Activated T-cell treated with anti-CD3 and anti-CD28 coated beads for 24 hours (primary cell): ENCODE results near the gene GPR62.
"Not testable (repeated sequence)": the region's sequence is repeated elsewhere in the genome, so short reads cannot be mapped to it uniquely, and the experiment has no call there.

Experiments
- DNase-seq: peaks from one replicate; pipeline ENCODE4 v3.0.0-alpha.2; 2020; ENCODE audit warnings: low read depth

GPR62 gene

GRCh38 chr3:51955175-51955892 is at the start of gene GPR62:
TSS of gene GPR62 (plus strand) at chr3:51955381. CDS start at chr3:51955653, 272 bp downstream.
- no peak for DNase-seq

GRCh38 chr3:51908026-51908425 is 47.2 kb upstream of the GPR62 start:
- no peak for DNase-seq

GRCh38 chr3:51916418-51916817 is 38.8 kb upstream of the GPR62 start:
- DNase-seq = no peak

- no peak for DNase-seq
Measured at GRCh38 chr3:51921081-51921578, 34.1 kb upstream of the GPR62 start.

- DNase-seq = no peak
Measured at GRCh38 chr3:51927061-51927977, 27.9 kb upstream of the GPR62 start.

GRCh38 chr3:51928438-51928837 is 26.7 kb upstream of the GPR62 start:
- DNase-seq = no peak

- not testable (repeated sequence) for DNase-seq
Measured at GRCh38 chr3:51928981-51929380, 26.2 kb upstream of the GPR62 start.

- no peak for DNase-seq
Measured at GRCh38 chr3:51929420-51930003, 25.7 kb upstream of the GPR62 start.

GRCh38 chr3:51930439-51930838 is 24.7 kb upstream of the GPR62 start:
- DNase-seq = no peak

- DNase-seq = no peak
Measured at GRCh38 chr3:51931756-51932155, 23.4 kb upstream of the GPR62 start.

GRCh38 chr3:51932471-51933370 is 22.5 kb upstream of the GPR62 start:
- DNase-seq = no peak

- DNase-seq = no peak
Measured at GRCh38 chr3:51933471-51934138, 21.6 kb upstream of the GPR62 start.

- no peak for DNase-seq
Measured at GRCh38 chr3:51934139-51934850, 20.9 kb upstream of the GPR62 start.

- no peak for DNase-seq
Measured at GRCh38 chr3:51934991-51935885, 19.9 kb upstream of the GPR62 start.

- no peak for DNase-seq
Measured at GRCh38 chr3:51935886-51936755, 19.1 kb upstream of the GPR62 start.

GRCh38 chr3:51937014-51937413 is 18.2 kb upstream of the GPR62 start:
- DNase-seq = no peak

- DNase-seq = no peak
Measured at GRCh38 chr3:51937611-51938450, 17.4 kb upstream of the GPR62 start.
